GM19395 (cell line): ENCODE results near the gene MPRIP.
A peak's percentile ranks its signal among the peaks of the same experiment; 100 is the strongest.

ENCODE experiments used
- ATAC-seq: cut with Tn5 transposase; IDR thresholded peaks from one replicate; pipeline ENCODE4 v1.9.1; 2021; ENCODE audit warnings: mild to moderate bottlenecking, moderate library complexity; ENCODE audit not compliant: unreplicated experiment

MPRIP gene

DNA sequence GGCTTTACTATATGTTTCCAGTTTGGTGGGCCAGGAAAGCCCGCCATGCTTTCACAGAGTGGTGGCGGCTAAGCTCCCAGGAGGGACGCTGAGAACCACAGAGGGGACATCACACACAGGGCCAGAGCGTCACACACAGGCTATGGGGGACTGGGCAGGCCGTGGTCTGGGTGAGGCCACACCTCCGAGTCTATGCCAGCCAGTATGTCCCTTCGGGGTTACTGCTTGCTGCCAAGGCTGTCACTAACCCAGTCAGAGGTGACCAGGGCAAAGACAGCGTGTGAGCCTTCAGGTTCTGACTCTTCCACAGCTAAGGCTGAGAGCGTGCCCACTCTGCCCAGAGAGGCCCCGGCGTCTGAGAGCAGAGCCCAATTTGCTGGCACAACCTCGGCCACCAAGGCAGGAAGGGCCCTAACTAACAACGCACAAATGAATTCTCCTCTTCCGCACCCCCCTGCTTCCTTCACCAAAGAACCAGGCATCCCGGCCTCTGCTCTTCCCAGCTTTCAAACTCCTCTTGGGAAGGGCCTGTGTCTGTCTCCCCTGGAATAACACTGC lies 161.0 kb downstream of the MPRIP start:
- ATAC-seq: no peak

DNA sequence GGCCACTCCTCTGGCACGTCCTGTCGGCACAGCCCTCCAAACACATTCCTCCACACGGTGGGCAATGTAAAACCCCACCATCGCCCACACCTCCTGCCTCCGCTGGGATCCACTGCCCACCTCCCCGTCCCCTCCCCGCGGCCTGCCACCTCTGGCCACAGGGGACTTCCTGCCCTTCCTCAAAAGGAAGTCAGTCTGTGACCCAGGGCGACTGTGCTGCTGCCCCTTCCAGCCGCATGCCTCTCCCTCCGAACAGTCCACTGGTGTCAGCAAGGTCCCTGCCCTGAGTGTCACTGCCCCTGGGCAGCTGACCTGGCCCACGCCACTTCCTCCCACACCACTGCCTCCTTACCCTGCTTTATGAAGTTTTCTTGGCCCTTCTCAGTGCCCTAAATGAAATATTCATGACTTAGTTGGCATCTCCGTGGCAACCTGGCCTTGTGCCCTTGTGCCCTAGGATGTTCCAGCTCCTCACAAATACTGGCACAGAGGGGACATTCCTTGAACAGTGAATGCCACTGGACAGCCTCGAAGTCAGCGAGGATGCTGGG lies 161.9 kb downstream of the MPRIP start:
- no peak for ATAC-seq

DNA sequence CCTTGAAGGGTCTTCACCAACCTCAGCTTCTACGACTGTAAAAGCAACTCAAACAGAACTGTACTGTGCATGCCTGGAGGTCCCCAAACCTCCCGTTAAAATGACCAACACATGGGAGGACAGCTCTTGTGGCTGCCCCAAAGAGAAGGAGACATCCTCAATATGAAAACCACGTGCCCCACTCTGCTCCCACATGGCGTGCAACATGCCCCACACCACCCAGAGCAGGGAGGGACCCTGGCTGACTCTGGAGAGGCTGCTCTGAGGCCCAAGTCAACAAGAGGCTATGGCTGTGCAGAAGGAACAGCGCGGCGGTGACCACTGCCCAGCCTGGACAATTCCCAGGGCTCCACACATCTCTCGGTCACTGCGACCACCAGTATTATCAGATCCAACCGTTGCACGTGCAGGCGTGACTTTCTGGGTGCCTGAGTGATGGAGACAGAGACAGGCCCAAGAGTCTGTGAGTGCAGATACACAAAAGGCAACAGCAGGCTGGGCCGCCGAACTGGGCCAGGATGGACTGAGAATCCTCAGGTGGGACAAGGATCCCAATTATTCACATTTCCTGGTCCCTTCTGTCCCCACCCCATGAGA lies 162.5 kb downstream of the MPRIP start:
- ATAC-seq: no peak

DNA sequence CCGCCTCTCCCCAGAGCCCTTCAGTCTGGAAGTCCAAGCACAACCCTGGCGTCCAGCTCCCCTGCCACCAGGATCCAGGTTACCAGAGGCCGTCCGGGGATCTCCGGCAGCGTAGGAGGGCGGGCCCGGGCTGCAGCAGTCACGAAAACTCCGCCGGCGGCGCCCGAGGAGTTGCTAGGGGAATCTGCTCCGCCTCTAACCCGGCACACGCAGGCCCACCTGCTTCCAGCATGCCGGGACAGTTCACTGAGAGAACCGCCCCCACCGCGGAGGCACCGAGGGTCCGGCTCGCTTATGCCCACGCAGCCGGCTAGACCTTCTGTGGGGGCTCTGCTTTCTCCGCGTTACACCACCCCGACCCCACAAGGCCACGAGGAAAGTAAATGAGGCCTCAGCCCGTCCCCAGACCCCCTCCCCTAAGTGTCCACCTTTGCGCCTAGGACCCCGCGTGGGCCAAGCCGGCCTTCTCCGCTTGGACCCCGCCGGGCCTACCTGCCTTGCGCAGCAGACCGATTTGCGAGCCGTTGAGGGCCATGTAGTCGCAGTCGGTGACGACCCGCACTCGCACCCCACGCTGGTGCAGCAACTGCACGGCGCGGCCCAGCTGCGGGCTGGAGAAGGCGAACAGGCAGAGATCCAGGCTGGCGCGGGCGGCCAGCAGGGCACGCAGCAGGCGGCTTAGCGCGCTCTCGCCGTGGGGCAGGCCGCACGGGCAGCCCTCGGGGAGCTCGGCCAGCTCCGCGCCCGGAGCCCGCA lies 163.3 kb downstream of the MPRIP start:
- ATAC-seq: no peak

DNA sequence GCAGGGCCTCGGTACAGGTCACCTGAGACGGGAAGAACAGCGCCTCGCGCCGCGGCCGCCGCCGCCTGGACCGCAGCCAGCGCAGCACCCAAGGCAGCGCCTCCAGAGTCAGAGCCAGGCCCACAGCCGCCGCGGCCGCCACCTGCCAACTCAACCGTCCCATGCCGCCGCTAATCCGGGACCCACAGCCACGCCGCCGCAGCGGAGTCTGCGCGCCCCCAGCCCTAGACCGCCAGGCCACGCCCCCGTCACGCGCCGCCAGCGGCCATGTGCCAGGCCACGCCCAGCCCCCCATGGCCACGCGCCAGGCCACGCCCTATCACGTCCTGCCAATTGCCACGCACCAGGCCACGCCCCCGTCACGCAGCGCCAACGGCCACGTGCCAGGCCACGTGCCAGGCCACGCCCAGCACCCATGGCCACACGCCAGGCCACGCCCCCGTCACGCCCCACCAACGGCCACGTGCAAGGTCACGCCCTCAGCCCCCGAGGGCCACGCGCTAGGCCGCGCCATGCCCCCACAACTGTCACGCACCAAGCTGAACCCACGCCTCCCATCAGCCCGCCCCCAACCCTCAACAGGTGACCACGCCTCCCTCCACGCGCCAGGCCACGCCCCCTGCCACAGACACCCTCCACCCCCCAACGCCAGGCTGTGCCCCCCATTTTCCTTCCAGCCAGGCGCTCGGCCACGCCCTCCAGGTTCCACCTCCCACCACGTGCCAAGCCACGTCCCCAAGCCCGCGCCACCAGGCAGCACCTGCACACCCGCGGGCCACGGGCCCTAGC lies 164.1 kb downstream of the MPRIP start, which contains the start of gene PLD6:
PLD6 (minus strand) TSS at position 210 of the 789 bp plus-strand sequence; CDS start at position 163, 47 bp downstream.
- peak; percentile 65 for ATAC-seq

DNA sequence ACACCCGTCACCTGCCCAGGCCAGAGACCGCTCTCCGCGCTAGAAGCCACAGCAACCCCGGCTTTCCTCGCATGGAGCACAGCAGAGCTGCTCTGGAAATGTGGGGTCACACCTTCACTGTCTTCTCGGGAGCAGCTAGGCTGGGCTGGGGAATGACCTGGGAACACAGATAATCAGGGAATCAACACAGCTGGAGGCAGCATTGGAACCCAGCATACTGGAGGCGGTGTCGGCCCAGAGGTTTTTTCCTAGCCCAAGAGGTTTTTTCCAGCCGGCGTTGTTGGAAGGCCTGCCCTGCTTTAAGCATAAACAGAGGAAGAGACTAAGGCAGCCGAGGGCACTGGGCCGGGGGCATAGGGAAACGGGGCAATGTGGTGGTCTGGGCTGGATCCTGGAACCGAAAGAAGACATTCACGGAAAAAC lies 164.7 kb downstream of the MPRIP start:
- ATAC-seq: no peak

DNA sequence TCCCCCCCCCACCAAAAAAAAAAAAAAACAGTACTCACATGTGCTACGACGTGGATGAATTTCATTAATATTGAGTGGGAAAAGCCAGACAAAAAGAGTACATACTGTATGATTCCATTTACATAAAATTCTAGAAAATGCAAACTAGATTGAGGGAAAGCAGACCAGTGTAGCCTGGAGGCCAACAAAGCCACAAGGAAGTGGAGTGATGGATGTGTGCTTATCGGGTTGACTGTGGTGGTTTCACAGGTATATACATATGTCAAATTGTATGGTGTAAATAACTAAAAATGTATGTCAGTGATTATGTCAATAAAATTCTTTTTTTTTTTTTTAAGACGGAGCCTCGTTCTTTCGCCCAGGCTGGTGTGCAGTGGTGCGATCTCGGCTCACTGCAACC lies 165.7 kb downstream of the MPRIP start:
- no peak for ATAC-seq

DNA sequence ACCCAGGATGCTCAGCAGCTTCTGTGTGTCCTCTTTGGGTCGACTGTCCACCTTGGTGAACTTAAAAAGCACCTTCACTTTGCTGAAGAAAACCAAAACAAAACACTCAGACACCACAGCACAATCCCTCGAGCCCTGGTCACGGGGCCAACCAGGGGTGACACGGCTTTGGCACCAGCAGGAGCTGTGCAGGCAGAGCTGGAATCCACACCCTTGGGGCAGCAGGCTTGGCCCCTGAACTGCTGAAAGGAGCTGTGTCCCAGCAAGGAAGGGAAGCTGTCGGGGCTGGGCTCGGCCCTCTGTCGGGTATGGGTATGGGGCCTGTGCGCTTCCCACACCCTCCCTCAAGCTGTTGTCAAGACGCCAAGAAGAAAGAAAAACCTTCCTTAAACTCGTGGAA lies 171.5 kb downstream of the MPRIP start:
- no peak for ATAC-seq

DNA sequence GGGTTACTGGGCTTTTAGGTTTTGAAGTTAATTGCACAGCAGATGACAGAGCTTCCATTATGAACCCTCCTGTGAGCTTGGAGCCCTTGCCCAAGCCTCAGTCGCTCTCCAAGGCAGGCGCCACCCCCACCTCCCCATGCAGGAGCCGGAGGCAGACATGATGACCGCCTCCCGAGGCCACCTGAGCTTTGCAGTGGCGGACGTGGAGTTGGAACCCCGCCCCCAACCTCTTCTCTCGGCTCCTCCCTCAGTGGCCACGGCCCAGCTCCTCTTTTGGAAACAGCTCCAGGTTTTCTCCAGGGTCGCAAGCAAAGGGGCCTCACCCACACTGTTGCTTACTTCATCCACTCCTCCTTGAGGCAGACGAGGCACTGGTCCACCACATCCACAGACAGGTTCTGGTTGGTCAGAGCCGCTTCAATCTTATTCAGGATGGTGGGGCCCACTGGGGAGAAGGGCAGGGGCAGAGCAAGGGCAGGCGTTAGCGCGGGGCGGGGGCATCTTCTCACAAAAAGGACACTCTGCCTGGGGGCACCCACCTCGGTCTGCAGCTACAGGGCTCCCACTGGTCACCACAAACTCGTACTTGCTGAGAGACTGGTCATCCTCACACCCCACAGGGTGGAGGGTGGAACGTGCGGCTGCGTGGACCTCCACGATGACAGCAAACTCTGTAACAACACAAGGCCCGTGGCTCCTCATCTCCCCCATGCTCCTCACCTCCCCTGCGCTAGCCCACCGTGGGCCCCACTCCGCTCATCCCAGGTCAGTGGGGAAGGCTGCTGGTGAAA lies 172.6 kb downstream of the MPRIP start:
- ATAC-seq: no peak

DNA sequence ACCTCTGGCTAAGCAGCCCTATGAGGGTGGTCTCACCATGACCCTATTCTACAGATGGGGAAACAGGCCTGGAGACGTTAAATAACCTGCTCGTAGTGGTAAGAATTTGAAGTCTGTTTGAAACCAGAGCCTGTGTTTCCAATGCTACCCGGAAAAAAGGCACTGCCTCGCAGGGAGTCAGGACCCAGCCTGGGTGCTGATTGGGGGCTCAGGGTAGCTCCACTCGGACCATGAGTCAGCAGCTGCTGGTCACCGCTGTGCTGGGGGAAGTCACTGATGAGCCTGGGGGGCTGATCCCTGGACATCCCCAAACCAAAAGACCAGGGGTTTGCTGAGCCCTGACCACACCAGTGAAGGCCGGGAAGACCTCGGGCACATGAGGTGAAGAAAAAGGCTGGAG lies 173.3 kb downstream of the MPRIP start:
- ATAC-seq: no peak

DNA sequence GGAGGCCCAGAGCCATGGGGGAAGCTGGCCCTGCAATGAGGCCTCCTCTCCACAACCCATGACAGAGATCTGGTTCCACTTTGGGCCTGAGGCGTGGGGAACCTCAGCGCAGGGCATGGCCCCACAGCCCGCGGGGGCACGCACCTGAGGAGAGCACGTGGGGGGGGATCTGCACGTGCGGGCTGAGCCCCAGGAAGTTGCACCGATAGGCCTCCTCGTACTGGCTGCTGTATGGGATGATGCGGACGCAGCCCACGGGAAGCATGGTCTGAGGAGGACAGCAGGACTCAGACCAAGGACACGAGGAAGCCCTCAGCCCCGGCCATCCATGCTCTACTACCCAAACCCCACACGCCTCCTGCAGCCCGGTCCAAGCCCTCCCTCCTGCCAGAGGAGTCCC lies 174.0 kb downstream of the MPRIP start:
- no peak for ATAC-seq

DNA sequence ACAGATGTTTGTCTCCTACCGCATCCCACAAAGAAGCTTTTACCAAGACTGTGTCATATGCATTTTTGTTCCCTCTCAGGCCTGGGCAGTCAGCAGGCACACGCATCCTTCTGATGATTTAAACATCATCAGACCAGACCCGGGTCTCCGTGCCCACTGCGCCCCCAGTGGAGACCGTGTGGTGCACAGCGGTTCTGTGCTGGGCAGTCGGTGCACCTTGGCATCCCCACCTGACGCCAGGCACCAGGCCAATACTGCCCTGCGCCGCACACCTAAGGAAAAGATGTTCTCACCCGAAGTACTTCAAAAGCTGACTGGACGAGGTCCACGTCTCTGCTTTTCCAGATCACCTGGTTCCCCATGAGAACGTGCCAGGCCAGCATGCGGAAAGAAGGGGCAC lies 174.5 kb downstream of the MPRIP start:
- ATAC-seq: no peak

DNA sequence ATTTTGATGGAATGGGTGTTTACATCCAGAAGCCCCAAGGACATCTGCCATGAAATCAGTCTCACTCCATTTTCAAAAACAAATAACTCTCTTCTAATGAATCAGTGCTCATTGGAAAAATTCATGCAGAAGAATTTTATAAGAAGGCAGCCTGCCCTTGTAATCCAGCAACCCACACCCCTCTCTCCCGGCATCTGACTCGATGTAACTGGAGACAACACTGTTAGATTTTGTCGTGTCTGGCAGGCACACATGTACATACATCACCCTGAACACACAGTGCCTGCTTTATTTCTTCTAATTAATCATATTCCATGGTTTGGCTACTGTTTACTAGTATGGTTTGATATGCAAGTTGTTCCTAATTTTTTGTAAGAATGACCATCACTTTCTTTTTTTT lies 175.7 kb downstream of the MPRIP start:
- no peak for ATAC-seq

DNA sequence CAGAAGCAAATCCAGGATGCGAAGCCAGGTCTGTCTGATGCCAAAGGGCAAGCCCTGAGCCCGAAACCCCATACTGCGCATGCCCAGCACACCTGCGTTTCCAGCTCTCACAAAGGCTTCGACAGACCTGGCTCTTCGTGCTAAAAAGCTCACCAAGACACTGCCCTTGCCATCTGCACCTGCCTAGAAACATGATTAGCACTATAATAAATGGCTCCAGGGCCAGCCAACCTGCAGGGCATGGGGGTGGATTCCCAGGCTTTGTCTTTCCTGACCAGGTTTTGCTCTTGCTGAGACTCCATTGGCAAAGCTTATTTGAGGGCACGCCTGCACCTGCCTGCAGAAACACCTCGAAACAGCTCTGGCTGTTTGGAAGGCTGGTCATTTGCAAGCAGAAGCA lies 178.3 kb downstream of the MPRIP start:
- no peak for ATAC-seq

DNA sequence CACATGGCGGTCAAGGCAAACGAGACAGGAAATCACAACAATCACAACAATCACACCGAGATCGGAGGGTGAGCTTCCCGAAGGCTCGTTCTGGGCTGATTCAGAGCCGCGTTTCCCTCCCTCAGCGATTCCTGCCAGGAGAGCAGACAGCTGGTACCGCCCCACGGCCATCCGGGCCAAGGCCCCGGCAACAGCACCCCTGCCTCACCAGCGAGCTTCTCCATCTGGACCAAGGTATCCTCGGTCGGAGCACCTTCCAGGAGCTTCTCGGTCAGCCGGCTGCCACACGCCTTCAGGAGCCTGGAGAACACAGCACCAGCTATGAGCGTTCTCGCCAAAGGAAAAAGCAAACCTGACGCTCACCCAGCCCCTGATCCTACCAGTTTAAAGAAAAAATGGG lies 179.1 kb downstream of the MPRIP start:
- ATAC-seq: no peak

DNA sequence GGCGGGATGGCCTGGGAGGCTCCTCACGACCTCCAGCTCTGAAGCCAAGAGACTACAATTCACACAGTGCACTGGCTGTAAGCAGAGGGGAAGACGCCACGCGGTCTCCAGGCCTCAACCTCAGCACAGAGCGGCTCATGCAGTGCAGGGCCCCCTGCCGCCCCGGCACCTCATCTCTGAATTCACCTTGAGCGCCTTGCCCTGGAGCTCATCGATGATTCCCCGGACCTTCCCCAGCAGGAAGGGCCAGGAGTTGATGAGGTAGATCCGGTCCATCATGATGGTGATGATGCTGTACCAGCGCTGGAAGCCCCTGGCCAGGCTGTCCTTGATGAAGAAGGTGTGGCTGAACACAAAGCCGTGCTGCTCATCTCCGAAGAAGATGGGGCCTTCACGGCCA lies 181.5 kb downstream of the MPRIP start:
- ATAC-seq: no peak

DNA sequence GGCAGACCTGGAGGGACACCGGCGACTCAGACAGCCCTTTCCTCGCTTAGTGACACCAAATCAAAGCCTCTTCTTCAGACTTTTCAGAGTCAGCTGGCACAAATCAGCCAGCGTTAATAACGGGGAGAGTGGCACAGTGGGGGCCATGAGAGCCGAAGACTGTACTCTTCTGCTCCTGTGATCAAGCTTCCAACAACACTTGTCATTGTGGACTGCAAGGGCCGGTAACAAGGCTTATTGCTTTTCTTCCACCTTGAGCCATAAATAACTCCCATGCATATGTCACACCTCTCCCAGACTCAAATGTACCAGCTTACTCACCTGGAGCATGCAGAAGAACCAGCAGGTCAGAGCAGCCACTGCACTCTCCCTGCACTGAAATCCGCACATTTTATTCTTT lies 181.9 kb downstream of the MPRIP start:
- ATAC-seq: no peak

DNA sequence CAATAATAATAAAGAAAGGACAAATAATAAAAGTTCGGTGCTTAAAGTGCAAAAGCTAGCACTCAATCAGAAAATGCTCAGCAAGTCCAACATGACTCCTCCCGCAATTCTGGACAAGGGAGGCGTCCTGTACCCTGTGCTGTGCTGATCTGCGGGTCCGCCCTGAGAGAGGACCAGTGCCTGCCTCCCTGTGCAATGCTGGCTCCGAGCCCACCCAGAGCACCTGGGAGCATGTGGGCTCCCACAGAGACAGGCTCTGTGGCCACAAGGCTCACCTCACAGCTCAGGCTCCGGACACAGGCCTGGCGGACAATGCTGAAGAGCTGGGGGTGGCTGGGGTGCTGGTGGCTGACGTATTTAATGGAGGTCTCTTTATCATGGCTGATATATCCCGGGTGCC lies 183.6 kb downstream of the MPRIP start:
- ATAC-seq: no peak

DNA sequence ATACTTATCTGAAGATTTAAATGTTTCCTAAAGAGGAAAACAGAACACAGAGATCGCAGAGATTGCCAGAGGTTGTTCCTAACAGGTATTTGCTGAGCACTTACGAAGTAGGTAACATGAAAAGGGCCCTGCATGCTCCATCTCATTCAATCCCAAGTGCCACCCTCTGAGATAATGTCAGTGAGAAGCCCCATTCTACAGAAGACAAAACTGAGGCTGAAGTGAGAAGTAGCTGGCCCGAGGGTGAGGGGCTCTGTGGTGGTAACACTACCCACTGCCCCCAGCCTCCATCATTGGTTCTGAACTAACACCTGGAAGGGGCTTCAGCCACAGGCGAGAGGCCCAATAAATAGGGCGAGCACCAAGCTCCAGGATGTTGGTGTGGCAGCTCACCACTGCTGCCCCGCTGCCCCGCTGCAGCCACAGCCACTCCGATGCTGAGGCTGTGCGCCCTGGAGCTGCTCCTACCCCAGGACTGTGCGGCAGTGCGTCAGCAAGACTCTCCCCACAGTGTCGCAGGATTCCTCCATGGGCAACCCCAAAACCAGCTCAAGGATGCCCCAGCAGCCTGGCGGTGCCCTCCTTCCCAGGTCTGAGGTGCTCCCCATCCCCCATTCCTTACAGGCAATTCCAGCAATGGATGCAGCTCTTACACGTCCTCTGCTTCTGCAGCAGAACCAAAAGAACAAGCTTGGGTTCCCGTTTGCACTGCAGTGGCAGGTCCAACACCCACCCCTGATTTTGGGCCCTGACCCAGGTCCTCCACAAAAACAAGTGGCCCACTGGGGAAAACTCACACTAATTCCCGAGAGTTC lies 184.4 kb downstream of the MPRIP start:
- ATAC-seq: no peak
